ENCODE data around the gene KCNIP4.

GRCh38 chr4:21552455-21552854, 396.1 kb downstream of the KCNIP4 start:
- TF ChIP-seq EZH2 (IDR thresholded peaks at IDR 0.05; ENCODE audit: low read depth), result no peak
- TF ChIP-seq, protein P1, sequence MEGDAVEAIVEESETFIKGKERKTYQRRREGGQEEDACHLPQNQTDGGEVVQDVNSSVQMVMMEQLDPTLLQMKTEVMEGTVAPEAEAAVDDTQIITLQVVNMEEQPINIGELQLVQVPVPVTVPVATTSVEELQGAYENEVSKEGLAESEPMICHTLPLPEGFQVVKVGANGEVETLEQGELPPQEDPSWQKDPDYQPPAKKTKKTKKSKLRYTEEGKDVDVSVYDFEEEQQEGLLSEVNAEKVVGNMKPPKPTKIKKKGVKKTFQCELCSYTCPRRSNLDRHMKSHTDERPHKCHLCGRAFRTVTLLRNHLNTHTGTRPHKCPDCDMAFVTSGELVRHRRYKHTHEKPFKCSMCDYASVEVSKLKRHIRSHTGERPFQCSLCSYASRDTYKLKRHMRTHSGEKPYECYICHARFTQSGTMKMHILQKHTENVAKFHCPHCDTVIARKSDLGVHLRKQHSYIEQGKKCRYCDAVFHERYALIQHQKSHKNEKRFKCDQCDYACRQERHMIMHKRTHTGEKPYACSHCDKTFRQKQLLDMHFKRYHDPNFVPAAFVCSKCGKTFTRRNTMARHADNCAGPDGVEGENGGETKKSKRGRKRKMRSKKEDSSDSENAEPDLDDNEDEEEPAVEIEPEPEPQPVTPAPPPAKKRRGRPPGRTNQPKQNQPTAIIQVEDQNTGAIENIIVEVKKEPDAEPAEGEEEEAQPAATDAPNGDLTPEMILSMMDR (conservative IDR thresholded peaks at IDR 0.05), result no peak
